Gastroesophageal sphincter (tissue), 3 donors: Measurements from ENCODE around the gene ZNF506.

Experiments used
- CTCF ChIP-seq, 4 experiments: fragments of 200-600 bp in 2 of 4; fragments of 450-650 bp in 2 of 4; sonication (generic) in 1 of 4; IDR thresholded peaks; one replicate each; pipeline ENCODE4 v1.5.1; 2017 to 2019; ENCODE audit warnings: antibody characterized with exemption in 4 of 4, mild to moderate bottlenecking in 2 of 4, moderate library complexity in 2 of 4
- POLR2AphosphoS5 ChIP-seq: sonication (generic); formaldehyde crosslinking; IDR thresholded peaks from one replicate; pipeline ENCODE4 v1.6.1; 2017; ENCODE audit warnings: antibody characterized with exemption

GRCh38 chr19:19758164-19758563 is 63.4 kb downstream of the ZNF506 start:
- no peak for TF ChIP-seq CTCF (IDR thresholded peaks at IDR 0.05)
- no peak for TF ChIP-seq POLR2AphosphoS5
